ENCODE measurements around the gene SLCO4A1.
A peak's percentile ranks its signal among the peaks of the same experiment; 100 is the strongest.
"Not testable (repeated sequence)": the region's sequence is repeated elsewhere in the genome, so short reads cannot be mapped to it uniquely, and the experiment has no call there.

SLCO4A1 gene

DNA sequence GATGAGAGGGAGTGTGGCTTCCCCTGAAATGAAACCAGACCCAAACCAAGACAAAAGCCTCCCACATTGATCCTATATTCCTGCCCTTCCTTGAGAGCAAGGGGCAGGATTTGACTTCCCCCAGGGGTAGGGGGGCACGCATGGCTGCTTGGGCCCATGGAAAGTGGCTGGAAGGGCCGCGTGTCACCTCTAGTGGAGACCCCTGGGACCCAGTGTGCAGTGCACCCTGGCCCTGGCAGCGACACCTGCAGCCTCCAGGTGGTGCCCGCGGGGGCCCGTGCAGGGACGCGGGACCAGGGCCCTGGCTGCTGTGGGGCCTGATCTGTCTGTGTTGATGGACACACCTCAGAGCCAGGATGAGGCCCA lies 18.0 kb upstream of the SLCO4A1 start:
- TF ChIP-seq, protein P1, sequence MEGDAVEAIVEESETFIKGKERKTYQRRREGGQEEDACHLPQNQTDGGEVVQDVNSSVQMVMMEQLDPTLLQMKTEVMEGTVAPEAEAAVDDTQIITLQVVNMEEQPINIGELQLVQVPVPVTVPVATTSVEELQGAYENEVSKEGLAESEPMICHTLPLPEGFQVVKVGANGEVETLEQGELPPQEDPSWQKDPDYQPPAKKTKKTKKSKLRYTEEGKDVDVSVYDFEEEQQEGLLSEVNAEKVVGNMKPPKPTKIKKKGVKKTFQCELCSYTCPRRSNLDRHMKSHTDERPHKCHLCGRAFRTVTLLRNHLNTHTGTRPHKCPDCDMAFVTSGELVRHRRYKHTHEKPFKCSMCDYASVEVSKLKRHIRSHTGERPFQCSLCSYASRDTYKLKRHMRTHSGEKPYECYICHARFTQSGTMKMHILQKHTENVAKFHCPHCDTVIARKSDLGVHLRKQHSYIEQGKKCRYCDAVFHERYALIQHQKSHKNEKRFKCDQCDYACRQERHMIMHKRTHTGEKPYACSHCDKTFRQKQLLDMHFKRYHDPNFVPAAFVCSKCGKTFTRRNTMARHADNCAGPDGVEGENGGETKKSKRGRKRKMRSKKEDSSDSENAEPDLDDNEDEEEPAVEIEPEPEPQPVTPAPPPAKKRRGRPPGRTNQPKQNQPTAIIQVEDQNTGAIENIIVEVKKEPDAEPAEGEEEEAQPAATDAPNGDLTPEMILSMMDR (IDR thresholded peaks at IDR 0.05) = no peak
- no peak for DNase-seq (ENCODE audit: low spot score)
- Histone ChIP-seq H3K27ac (peak overlapping the region; percentile 67 to 91), H3K4me3 (peak overlapping the region; percentile 51)

DNA sequence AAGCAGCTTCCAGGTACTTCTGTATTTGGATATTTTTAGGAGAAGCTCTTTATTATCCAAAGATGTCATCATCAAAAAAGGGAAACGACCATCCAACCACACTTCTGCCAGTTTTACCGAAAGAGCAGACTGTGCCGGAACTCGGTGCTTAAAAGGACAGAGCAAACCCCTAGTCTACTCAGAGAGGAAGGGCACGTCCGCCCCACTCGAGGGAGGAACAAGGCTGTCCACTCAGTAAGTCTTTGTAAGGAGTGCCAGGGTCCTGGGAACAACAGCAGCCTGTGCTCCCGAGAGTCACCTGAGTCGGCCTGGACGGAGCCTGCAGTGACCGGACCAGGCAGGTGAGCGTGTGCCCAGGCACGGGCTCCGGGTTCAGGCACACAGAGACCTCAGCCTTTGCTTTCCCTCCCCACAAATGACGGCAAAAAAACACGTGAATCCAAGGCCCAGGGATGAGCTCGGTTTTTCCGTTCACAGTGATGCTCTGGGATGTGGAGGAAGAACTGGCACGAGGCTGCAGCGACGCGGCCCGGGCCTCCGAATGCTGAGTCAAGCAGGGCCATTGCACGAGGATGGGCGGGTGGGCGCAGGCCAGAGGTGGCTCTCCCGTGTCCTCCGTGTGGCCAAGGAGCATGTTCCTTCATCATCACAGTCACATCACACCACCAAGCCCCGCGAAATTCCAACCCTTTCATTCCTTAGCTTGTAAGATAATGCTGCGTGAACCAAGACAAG lies 17.4 kb upstream of the SLCO4A1 start:
- DNase-seq (ENCODE audit: low spot score) = no peak
- no peak overlapping the region for H3K4me3 ChIP-seq
- TF ChIP-seq, protein P1 (IDR thresholded peaks at IDR 0.05) = no peak
- H3K27ac ChIP-seq = peak overlapping the region; percentile 67 to 91

DNA sequence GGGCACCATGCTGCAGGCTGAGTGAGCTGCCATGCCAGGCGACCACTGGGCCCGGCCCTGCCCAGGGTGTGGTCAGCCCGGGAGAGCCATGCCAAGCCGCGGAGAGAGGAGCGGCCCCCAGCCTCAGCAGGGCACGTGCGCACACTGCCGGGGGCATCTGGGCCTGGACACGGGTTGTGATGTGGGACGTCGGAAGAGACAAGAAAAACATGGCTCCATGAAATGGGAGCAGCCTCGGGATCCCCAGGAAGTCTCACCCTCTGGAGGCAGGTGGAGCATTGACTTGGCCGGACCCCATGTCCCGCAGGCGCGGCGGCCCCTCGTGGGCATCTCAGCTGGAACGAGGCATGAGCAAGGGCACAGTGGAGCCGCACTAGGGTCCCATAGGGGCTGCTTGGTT lies 16.8 kb upstream of the SLCO4A1 start:
- TF ChIP-seq, protein P1 (IDR thresholded peaks at IDR 0.05) = no peak
- Histone ChIP-seq H3K4me3 (no peak overlapping the region), H3K27ac (peak overlapping the region in 1 of 2 donors; percentile 91)
- no peak for DNase-seq (ENCODE audit: low spot score)

DNA sequence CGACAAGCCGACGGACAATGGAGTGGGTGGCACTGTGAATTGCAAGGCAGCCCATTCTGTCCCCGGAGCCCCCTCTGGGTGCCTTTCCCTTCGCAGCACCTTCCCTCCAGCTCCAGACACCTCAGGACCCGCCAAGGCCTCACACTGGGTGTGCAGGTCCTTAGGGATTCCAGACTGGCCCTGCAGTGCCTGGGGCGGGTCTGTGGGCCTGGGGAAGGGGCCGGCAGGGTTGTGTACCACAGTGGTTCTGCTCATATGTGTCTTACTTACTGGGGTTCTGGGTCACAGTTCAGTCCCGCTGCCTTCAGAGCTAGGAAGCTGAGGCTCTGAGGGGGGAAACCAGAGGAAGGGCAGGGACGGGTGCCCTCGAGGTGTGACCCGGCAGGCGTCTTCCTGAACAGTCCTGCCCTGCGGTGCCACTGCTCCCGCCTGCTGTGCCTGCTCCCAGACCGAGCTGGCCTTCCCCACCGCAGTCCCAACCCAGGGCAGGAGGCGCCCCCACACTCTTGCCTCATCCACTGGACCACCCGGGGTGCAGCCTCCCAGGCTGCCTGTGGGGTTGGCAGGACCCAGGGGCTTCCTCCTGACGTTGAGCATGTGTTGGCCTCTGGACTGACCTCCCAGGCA lies 16.3 kb upstream of the SLCO4A1 start:
- DNase-seq (ENCODE audit: low spot score) = no peak
- H3K4me3 ChIP-seq = no peak overlapping the region
- peak overlapping the region in 1 of 2 donors; percentile 91 for H3K27ac ChIP-seq
- TF ChIP-seq, protein P1 (IDR thresholded peaks at IDR 0.05) = no peak

DNA sequence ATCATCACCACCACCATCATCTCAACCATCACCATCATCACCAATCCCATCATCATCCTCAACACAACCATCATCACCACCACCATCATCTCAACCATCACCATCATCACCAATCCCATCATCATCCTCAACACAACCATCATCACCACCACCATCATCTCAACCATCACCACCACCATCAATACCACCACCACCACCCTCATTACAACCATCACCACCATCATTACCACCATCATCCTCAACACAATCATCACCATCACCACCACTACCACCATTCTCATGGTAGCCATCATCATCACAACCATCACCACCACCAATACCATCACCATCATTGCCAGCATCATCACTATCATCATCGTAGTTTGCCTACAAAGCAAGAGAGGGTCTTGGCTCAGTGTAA lies 14.9 kb upstream of the SLCO4A1 start:
- H3K27ac ChIP-seq; H3K4me3 ChIP-seq; DNase-seq (ENCODE audit: low spot score): not testable (repeated sequence)

DNA sequence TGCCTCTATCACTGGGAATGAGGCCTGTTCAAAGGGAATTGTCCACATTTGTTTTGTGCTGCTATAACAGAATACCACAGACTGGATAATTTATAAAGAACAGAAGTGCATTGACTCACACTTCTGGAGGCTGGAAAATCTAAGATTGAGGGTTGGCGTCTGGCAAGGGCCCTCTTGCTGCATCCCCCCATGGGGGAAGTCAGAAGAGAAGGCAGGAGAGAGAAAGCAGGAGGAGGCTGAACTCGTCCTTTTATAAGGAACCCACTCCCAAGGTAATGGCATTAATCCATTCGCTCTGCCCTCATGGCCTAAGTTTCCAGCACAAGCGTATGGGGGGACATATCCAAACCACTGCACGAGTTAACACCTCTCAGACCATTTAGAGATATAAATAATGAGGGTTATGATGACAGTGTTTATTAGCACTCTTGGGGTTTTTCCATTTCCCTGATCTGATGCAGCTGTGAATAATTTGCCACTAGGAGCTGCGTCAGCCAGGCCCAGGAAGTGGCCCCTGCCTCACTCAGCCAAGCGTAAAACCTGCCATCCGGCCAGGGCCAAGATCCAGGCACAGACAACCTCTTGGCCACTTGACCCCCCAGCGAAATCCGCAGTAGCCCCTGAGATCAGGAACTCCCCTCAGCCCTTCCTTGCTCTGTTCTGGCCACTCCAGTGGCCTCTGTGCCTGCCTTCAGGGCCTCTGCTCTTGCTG lies 14.2 kb upstream of the SLCO4A1 start:
- DNase-seq (ENCODE audit: low spot score) = no peak
- H3K27ac ChIP-seq = no peak overlapping the region

DNA sequence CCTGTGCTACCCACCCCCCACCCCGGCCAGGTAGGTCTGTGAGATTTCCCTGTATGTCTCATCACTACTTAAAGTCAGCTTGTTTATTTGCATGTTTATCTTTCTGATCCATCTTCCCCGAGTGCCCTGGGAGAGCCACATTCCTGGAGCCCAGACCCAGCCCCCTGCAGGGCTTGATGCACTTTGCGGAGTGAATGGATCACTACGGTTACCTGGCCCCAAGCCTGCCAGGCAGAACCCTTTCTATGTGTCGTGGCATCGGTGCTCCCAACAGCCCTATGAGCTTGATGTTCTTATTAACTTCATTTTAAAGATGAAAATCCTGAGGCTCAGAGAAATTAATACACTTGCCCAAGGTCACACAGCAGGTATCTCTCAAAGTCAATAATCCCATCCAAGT lies 13.6 kb upstream of the SLCO4A1 start:
- H3K4me3 ChIP-seq = no peak overlapping the region
- H3K27ac ChIP-seq = no peak overlapping the region
- TF ChIP-seq, protein P1 (IDR thresholded peaks at IDR 0.05) = no peak
- DNase-seq (ENCODE audit: low spot score) = no peak

More for the DNA sequence above, 14.2 kb upstream of the SLCO4A1 start:
- H3K4me3 ChIP-seq = no peak overlapping the region
- TF ChIP-seq, protein P1 (IDR thresholded peaks at IDR 0.05) = no peak
